Mesodermal cell (in vitro differentiated cells): ENCODE results near the gene ACACA.

Experiments used
- H3K27ac ChIP-seq: 2 replicates; pipeline ENCODE4 v1.7.0; 2013; ENCODE audit warnings: mild to moderate bottlenecking, low read depth, low read length, moderate library complexity; ENCODE audit not compliant: severe bottlenecking
- H3K36me3 ChIP-seq: 2 replicates; pipeline ENCODE4 v1.7.1; 2013; ENCODE audit warnings: mild to moderate bottlenecking, low read length, moderate library complexity; ENCODE audit not compliant: control insufficient read depth, insufficient read depth
- H3K4me1 ChIP-seq: one replicate; pipeline ENCODE4 v1.7.1; 2013; ENCODE audit warnings: mild to moderate bottlenecking, low read length; ENCODE audit not compliant: insufficient read depth, control insufficient read depth, poor library complexity, severe bottlenecking
- H3K4me3 ChIP-seq: 2 replicates; pipeline ENCODE4 v1.7.0; 2013; ENCODE audit warnings: low read length, control low read depth, mild to moderate bottlenecking; ENCODE audit not compliant: insufficient read depth, poor library complexity, severe bottlenecking; ENCODE audit errors: extremely low read depth
- H3K9me3 ChIP-seq: 2 replicates; pipeline ENCODE4 v1.7.1; 2013; ENCODE audit warnings: mild to moderate bottlenecking, low read length, moderate library complexity; ENCODE audit not compliant: control insufficient read depth
- WGBS, 2 experiments: methylation state at CpG; one replicate each; pipeline ENCODE4 v1.1.5; 2013; ENCODE audit warnings: missing lambda C conversion rate in 2 of 2; ENCODE audit not compliant: insufficient coverage in 2 of 2; 5-methylcytosine and 5-hydroxymethylcytosine counted together

The ACACA gene

DNA sequence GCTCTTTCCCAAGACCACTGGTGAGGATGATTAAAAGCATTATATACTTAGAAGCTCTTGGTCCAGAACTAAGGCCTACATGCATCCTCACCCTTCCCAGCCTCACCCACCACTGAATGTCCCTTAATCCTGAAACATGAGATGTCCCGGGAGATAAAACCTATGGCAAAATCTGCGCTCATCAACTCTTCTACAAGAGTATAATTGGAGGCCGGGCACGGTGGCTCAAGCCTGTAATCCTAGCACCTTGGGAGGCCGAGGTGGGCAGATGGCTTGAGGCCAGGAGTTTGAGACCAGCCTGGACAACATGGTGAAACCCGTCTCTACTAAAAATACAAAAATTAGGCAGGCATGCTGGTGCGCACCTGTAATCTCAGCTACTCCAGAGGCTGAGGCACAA, 13.3 kb downstream of the ACACA start:
- peaks cover 4% of the 10 kb centered on the region for H3K4me1 ChIP-seq
- no peaks in the 10 kb centered on the region for H3K9me3 ChIP-seq
- no peak overlapping the region for H3K27ac ChIP-seq
- 92 to 98% methylated on average over 5 to 7 of the region's 7 CpGs for WGBS, 2 experiments
- H3K4me3 ChIP-seq: no peak overlapping the region
- H3K36me3 ChIP-seq: no peaks in the 10 kb centered on the region

DNA sequence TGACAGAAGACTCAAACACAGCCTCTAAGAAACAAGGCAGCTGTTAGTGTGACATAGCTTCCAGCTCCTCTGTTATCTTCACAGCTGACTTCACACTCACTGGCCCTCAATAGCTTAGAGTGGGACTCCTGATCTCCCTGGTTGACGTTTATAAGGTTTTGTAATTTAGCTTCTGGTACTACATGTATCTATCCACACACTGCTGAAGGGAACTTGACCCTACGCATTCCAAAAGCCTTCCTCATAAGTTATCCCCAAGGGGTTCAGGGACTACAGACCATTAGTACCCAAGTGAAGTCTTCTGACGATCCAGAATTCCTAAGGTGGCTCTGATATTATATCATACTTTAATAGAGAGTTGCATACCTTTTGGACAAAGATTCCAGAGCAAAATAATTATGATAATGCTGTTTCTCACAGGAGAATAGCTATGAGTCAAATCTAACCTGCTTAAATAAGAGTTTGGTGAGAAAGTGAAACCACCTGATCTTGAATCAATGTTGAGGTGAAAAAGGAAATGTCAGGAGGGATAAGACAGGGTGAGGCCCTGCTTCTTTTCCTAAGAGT, 14.5 kb downstream of the ACACA start:
- Histone ChIP-seq H3K9me3 (no peaks in the 10 kb centered on the region), H3K27ac (no peak overlapping the region), H3K36me3 (no peaks in the 10 kb centered on the region), H3K4me3 (no peak overlapping the region), H3K4me1 (peaks cover 4% of the 10 kb centered on the region)
- WGBS, 2 experiments: 80% methylated on average over 1 of the region's 3 CpGs; no CpG with 5 or more reads in 1 of the 2 experiments

DNA sequence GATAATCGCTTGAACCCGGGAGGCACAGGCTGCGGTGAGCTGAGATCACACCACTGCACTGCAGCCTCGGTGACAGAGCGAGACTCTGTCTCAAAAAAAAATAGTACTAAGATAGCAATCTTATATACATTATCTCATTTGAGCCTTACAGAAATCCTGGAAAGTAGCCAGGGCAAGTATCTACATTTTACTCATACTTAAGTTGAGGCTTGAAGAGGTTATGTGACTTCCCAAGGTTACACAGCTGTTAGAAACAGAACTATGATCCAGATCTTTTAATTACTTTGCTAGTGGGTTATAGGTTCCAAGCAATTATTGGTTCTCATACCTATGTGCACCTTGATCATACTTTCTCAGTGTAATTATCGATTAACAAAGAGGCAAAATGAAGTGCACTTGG, 15.5 kb downstream of the ACACA start:
- Histone ChIP-seq H3K36me3 (no peaks in the 10 kb centered on the region), H3K4me1 (peaks cover 4% of the 10 kb centered on the region), H3K27ac (no peak overlapping the region), H3K9me3 (no peaks in the 10 kb centered on the region), H3K4me3 (no peak overlapping the region)
- 95 to 96% methylated on average over 4 to 5 of the region's 6 CpGs for WGBS, 2 experiments

- WGBS, 2 experiments: 71 to 89% methylated on average over 3 to 4 of the region's 4 CpGs
These were observed 17.5 kb downstream of the ACACA start for GRCh38 chr17:37389160-37389559.

DNA sequence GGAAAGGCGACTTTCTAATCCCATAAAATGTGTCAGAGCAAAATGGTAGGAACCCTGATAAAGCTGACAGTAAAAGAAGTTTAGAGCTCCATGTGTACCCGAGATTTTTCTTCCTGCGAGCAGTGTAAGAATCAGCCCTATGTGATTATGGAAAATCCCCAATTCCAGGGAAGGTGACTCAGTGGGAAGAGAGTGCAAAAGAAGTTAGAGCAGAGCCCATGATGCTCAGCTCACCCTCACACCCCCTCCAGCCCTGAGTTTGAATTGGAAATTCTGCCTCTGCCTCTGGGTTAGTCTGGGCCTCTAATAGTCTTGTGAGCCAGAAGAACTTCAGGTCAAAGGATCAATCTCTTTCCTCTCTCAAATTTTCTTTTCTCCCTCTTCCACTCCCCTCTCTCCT, 18.4 kb downstream of the ACACA start:
- WGBS, 2 experiments: 95 to 100% methylated on average over 1 to 2 of the region's 3 CpGs
- H3K36me3 ChIP-seq: no peaks in the 10 kb centered on the region
- H3K9me3 ChIP-seq: no peaks in the 10 kb centered on the region
- no peak overlapping the region for H3K27ac ChIP-seq
- peaks cover 4% of the 10 kb centered on the region for H3K4me1 ChIP-seq
- no peak overlapping the region for H3K4me3 ChIP-seq

More at GRCh38 chr17:37389160-37389559, 17.5 kb downstream of the ACACA start:
- H3K27ac ChIP-seq: no peak overlapping the region
- H3K9me3 ChIP-seq: no peaks in the 10 kb centered on the region
- no peaks in the 10 kb centered on the region for H3K36me3 ChIP-seq
- H3K4me1 ChIP-seq: peaks cover 4% of the 10 kb centered on the region
- no peak overlapping the region for H3K4me3 ChIP-seq

GRCh38 chr17:37386462-37386861, 20.2 kb downstream of the ACACA start:
- H3K4me3 ChIP-seq: no peak overlapping the region
- no peak overlapping the region for H3K27ac ChIP-seq
- H3K4me1 ChIP-seq: no peaks in the 10 kb centered on the region
- H3K9me3 ChIP-seq: no peaks in the 10 kb centered on the region
- 74 to 89% methylated on average over 2 to 3 of the region's 5 CpGs for WGBS, 2 experiments
- no peaks in the 10 kb centered on the region for H3K36me3 ChIP-seq

GRCh38 chr17:37385474-37385990, 21.1 kb downstream of the ACACA start:
- Histone ChIP-seq H3K4me1 (no peaks in the 10 kb centered on the region), H3K27ac (no peak overlapping the region), H3K4me3 (no peak overlapping the region), H3K9me3 (no peaks in the 10 kb centered on the region), H3K36me3 (no peaks in the 10 kb centered on the region)

DNA sequence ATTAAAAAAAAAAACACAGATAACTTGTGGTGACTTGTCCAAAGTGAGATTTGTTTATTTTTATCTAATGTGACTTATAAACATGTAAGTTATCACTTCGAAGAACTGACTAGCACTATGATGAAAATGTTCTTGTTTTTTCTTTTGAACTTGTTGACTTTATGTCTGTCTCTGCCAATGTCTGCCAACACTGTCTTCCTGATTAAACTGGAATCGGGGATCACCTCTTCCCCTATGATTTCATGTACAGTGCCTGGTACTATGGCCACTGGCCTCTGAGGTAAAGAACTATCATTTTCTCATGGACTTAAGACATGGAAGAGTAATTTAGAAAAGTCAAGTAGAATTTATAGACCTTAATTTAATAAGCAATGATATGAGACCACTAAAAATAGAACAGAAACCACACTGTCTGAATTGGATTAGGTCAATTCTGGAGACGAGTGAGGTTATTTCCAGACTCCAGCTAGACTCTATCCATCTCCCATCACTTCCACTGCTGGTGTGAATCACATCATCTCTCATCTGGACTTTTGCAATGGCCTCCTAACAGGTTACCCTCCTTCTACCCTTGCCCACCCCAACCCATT, 22.0 kb downstream of the ACACA start:
- no peaks in the 10 kb centered on the region for H3K36me3 ChIP-seq
- no peak overlapping the region for H3K27ac ChIP-seq
- WGBS, 2 experiments: 90 to 93% methylated on average over 2 of the region's 3 CpGs
- no peaks in the 10 kb centered on the region for H3K4me1 ChIP-seq
- no peak overlapping the region for H3K4me3 ChIP-seq
- no peaks in the 10 kb centered on the region for H3K9me3 ChIP-seq

- Histone ChIP-seq H3K4me3 (no peak overlapping the region), H3K27ac (no peak overlapping the region), H3K9me3 (no peaks in the 10 kb centered on the region), H3K36me3 (no peaks in the 10 kb centered on the region), H3K4me1 (no peaks in the 10 kb centered on the region)
- WGBS, 2 experiments: no CpG with 5 or more reads among the region's 1 CpG
These were observed 24.6 kb downstream of the ACACA start for GRCh38 chr17:37382056-37382455.

DNA sequence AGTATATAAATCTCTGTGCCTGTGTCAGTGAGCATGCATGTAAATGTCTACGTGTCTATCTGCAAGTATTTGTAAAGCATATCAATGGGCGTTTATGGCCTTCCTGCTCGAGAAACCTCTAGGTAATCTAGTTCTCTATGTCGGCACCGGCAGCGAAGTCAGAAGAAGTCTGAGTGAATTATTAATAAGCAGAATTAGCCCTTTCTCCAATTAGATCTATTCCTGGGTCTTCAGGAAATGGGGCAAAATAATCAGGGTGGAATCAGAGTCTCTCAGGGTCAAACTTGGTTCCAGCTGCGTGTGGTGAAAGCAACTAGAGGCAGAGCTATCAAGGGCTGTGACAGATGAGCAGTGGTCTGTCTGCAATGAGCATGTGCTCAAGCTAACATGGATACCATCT, 30.9 kb downstream of the ACACA start, which contains the start of gene C17orf78:
TSS of gene C17orf78 (plus strand) at position 280 of the 400 bp plus-strand sequence. CDS start at position 388, 108 bp downstream.
- H3K9me3 ChIP-seq: no peaks in the 10 kb centered on the region
- no peak within 1 kb of the TSS for H3K27ac ChIP-seq
- H3K4me3 ChIP-seq: no peak within 1 kb of the TSS
- WGBS, 2 experiments: 95 to 100% methylated on average over 5 to 7 of the region's 7 CpGs
- no peaks in the 10 kb centered on the region for H3K4me1 ChIP-seq
- no peaks in the 10 kb centered on the region for H3K36me3 ChIP-seq

- Histone ChIP-seq H3K36me3 (no peaks in the 10 kb centered on the region), H3K4me1 (no peaks in the 10 kb centered on the region), H3K4me3 (no peak overlapping the region), H3K27ac (no peak overlapping the region), H3K9me3 (no peaks in the 10 kb centered on the region)
- 10 to 22% methylated on average over 2 of the region's 4 CpGs for WGBS, 2 experiments
These were observed 33.0 kb downstream of the ACACA start for GRCh38 chr17:37373530-37374159.
